ENCODE data around the gene MRPL14.

MRPL14 gene

DNA sequence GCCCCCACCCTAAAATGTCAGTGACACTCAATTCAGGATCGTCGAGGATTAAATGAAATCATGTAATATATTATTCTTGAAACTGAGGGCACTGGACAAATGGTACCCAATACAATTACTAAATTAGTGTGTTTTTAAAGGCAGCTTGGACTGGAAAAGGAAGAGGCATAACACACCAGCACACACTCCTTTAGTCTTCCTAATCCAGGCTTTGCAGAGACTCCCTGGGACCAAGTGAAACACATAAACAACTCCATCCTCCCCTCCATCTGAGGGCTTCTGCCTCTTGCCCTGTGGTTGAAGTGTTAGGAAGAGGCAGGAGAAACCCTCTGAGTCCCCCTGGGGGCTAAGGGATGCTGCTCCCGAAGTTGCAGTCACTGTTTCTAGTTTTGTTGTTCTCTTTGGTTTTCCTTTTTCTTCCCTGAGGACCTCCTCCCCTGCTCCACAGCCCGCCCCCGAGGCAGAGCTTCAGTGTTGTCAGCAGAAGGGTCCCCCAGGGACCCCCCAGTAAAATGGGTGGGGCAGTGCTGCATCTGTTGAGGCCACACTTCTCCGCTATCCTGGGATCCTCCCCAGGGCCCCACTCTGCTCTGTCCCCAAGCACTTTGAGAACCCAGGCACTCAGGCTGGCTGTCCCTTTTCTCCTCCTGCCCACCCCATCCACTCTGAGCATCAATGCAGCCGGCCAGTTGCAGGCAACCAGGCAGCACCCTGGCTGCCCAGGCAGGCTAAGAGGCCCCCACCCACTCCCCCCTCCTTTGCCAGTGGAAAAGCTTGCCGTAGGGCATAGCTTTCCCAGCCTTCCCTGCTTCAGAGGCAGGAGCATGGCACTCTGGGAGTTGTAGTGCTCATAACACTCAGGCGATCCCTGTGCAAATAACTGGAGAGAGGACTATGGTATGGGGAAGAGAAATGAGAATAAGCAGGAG, 6.0 kb upstream of the MRPL14 start:
- peak overlapping the region; percentile 6 for H3K4me3 ChIP-seq (ENCODE audit: low read length)
- no peak for DNase-seq (ENCODE audit: low read depth)
- TF ChIP-seq CTCF (conservative IDR thresholded peaks at IDR 0.05; ENCODE audit: low read depth, low read length), result no peak

DNA sequence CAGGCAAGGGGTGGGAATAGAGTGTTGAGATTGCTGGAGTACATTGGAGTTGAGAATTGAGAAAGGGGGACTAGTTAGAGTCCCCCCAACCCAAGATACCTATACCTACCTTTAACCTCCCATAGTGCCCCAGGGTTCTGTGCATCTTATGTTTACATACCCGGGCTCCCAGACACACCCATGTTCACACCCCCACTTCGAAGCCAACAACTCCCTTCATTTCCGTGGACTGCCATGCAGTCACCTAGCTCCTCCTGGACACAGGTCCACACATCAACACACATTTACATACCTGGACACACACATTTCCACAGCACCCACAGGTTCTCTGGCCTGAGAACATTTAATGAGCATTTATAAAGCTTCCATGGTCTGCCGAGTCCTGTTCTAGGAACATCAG, 5.2 kb upstream of the MRPL14 start:
- no peak for TF ChIP-seq CTCF (conservative IDR thresholded peaks at IDR 0.05; ENCODE audit: low read depth, low read length)
- H3K4me3 ChIP-seq (ENCODE audit: low read length), result no peak overlapping the region
- no peak for DNase-seq (ENCODE audit: low read depth)

GRCh38 chr6:44131892-44132291, 4.6 kb upstream of the MRPL14 start:
- no peak for DNase-seq (ENCODE audit: low read depth)
- TF ChIP-seq CTCF (conservative IDR thresholded peaks at IDR 0.05; ENCODE audit: low read depth, low read length), result no peak
- H3K4me3 ChIP-seq (ENCODE audit: low read length), result no peak overlapping the region

- TF ChIP-seq CTCF (conservative IDR thresholded peaks at IDR 0.05; ENCODE audit: low read depth, low read length), result no peak
- H3K4me3 ChIP-seq (ENCODE audit: low read length), result no peak overlapping the region
- no peak for DNase-seq (ENCODE audit: low read depth)
These were observed 2.6 kb upstream of the MRPL14 start for GRCh38 chr6:44129841-44130322.

GRCh38 chr6:44128020-44128917, 1.0 kb upstream of the MRPL14 start:
- DNase-seq (ENCODE audit: low read depth), result no peak
- peak overlapping the region; percentile 81 for H3K4me3 ChIP-seq (ENCODE audit: low read length)
- TF ChIP-seq CTCF (conservative IDR thresholded peaks at IDR 0.05; ENCODE audit: low read depth, low read length), result no peak

DNA sequence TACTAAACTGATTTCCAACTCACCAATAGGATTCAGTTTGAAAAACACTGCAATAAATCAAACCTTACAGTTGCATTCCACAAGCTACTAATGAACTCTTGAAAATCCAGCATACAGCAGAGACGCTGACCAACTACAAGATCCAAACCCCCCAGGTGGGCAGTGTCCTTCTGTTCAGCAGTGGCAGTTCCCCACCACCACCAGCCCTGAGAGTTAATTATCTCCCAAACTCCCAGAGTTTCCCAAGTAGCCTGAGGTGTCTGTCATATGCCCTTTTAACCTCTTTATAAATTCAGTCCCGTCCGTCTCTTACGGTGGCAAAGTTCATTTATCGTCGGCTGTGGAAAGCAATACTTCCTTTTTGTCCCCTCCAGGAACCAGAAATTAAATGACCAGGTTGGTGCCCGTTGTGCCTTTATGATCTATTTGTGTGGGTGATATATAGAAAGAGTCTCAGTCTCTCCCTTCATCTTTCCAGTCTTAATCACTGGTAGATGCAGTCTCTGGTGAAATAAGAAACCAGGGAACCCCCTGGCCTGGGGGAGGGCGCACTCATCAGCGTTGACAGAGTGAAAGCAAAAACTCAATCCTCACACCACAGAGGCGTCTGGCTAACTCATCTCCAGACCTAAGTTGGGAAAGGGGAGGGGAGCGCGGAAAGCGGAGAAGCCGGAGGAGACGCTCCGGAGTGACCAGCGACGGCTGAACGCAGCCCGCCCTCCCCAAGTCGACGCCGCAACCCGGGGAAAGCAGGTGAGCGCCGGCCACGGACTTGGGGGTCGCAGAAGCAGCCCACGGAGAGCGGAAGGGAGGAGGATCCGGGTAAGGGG, 717 bp downstream of the MRPL14 start:
- DNase-seq (ENCODE audit: low read depth), result no peak
- peak overlapping the region; percentile 69 for H3K4me3 ChIP-seq (ENCODE audit: low read length)
- TF ChIP-seq CTCF (conservative IDR thresholded peaks at IDR 0.05; ENCODE audit: low read depth, low read length), result no peak

Data from retinal pigment epithelial cell (primary cell).